K562 (cell line): ENCODE results near the gene YJU2. TPM values are rescaled to one million over a fixed set of nuclear protein-coding genes. Genes with fewer than 3 reads are reported as not detected.

Experiments used
- BRCA1 ChIP-seq, 2 experiments: fragments of 450-650 bp in 1 of 2; sonication (generic) in 1 of 2; formaldehyde crosslinking in 1 of 2; IDR thresholded peaks; 2 replicates each; pipeline versions ENCODE4 v1.5.0 to v1.6.1; 2017 to 2020; ENCODE audit warnings: mild to moderate bottlenecking in 1 of 2, missing genetic modification reagents in 1 of 2
- DNMT1 ChIP-seq: fragments of 450-650 bp; IDR thresholded peaks from 2 replicates; pipeline ENCODE4 v1.6.1; 2016; ENCODE audit warnings: antibody characterized with exemption, mild to moderate bottlenecking
- EGR1 ChIP-seq: fragments of 450-650 bp; conservative IDR thresholded peaks from 2 replicates; pipeline ENCODE4 v1.6.1; 2017; ENCODE audit warnings: mild to moderate bottlenecking
- ESRRA ChIP-seq: fragments of 450-650 bp; IDR thresholded peaks from 2 replicates; pipeline ENCODE4 v1.6.1; 2014; ENCODE audit warnings: low read depth, mild to moderate bottlenecking, moderate library complexity, borderline replicate concordance
- GTF2A2 ChIP-seq: IDR thresholded peaks from 2 replicates; pipeline ENCODE4 v1.6.1; 2016; ENCODE audit warnings: mild to moderate bottlenecking, missing genetic modification characterization, missing compliant biosample characterization
- HDGF ChIP-seq: fragments of 450-650 bp; IDR thresholded peaks from 2 replicates; pipeline ENCODE4 v1.6.1; 2016
- HINFP ChIP-seq: fragments of 450-650 bp; conservative IDR thresholded peaks from 2 replicates; pipeline ENCODE4 v1.6.1; 2016; ENCODE audit warnings: missing genetic modification characterization, low read depth, mild to moderate bottlenecking, control low read depth, missing compliant biosample characterization
- MAFG ChIP-seq: fragments of 450-650 bp; conservative IDR thresholded peaks from 2 replicates; pipeline ENCODE4 v1.6.1; 2016; ENCODE audit warnings: missing genetic modification characterization, missing compliant biosample characterization
- MAX ChIP-seq: sonication (generic); formaldehyde crosslinking; IDR thresholded peaks from 2 replicates; pipeline ENCODE4 v1.9.0; 2022; ENCODE audit warnings: mild to moderate bottlenecking, missing genetic modification reagents
- MTA3 ChIP-seq: fragments of 450-650 bp; formaldehyde crosslinking; IDR thresholded peaks from 2 replicates; pipeline ENCODE4 v1.6.1; 2017; ENCODE audit warnings: mild to moderate bottlenecking, borderline replicate concordance
- NR3C1 ChIP-seq: sonication (generic); formaldehyde crosslinking; IDR thresholded peaks from 2 replicates; pipeline ENCODE4 v1.8.1; 2022; ENCODE audit warnings: missing genetic modification reagents
- PCBP2 ChIP-seq: fragments of 200-400 bp; formaldehyde crosslinking; IDR thresholded peaks from 2 replicates; pipeline ENCODE4 v1.6.1; 2018; ENCODE audit warnings: low read length, low read depth, mild to moderate bottlenecking, moderate library complexity; ENCODE audit not compliant: poor library complexity, severe bottlenecking
- TFE3 ChIP-seq: fragments of 450-650 bp; formaldehyde crosslinking; IDR thresholded peaks from 2 replicates; pipeline ENCODE4 v1.4.0; 2020; ENCODE audit warnings: mild to moderate bottlenecking, mixed read lengths
- THRB ChIP-seq: fragments of 450-650 bp; formaldehyde crosslinking; conservative IDR thresholded peaks from 2 replicates; pipeline ENCODE4 v1.4.0; 2022; ENCODE audit warnings: mild to moderate bottlenecking, missing genetic modification characterization
- ZBTB43 ChIP-seq: sonication (generic); formaldehyde crosslinking; IDR thresholded peaks from 2 replicates; pipeline ENCODE4 v1.8.0; 2023; ENCODE audit warnings: mild to moderate bottlenecking, missing genetic modification reagents
- ZC3H11A ChIP-seq: IDR thresholded peaks from 2 replicates; pipeline ENCODE4 v1.6.1; 2012; ENCODE audit warnings: low read depth, low read length, improper control_type of control experiment
- ZNF197 ChIP-seq: fragments of 200-800 bp; sonication (Bioruptor generic); IDR thresholded peaks from 2 replicates; pipeline ENCODE4 v1.6.1; 2016; ENCODE audit warnings: low read depth, missing genetic modification characterization, missing compliant biosample characterization
- ZNF592 ChIP-seq: fragments of 450-650 bp; IDR thresholded peaks from 2 replicates; pipeline ENCODE4 v1.6.1; 2017; ENCODE audit warnings: antibody characterized with exemption, mild to moderate bottlenecking
- polyA plus RNA-seq, 8 experiments: library from polyadenylated mRNA; depleted of rRNA in 4 of 8; stranded (reverse) in 5 of 8; unstranded in 3 of 8; fragments of >200 nt; fragmentation: Nextera tagmentation in 2 of 8; fragmentation: Illumina TruSeq in 1 of 8; extraction: Ambion mirVana in 2 of 8; extraction: Trizol in 1 of 8; gene quantifications; 2 replicates each; pipeline versions ENCODE4 v1.2.1 to v1.2.3, GENCODE V29; 2011 to 2014; ENCODE audit warnings: inconsistent platforms in 1 of 8, missing spikeins in 1 of 8
- total RNA-seq, 7 experiments: library from RNA; depleted of rRNA in 6 of 7; stranded (reverse); fragments of >200 nt in 6 of 7; fragmentation: Illumina TruSeq in 2 of 7; extraction: Trizol in 2 of 7; gene quantifications; 2 replicates each; pipeline versions ENCODE4 v1.2.1 to v1.2.3, GENCODE V29; 2011 to 2021; ENCODE audit warnings: low replicate concordance in 1 of 7

The YJU2 gene
- total and polyA plus RNA-seq, 9 of the 15 experiments (the other 6 are each of a cell fraction or from before 2014, with no cell fraction given): 0.41 to 34.9 (median 19.3) TPM

- TF ChIP-seq TFE3 (no peak), ESRRA (peak; percentile 70), BRCA1 (IDR thresholded peaks at IDR 0.05) (no peak), BRCA1 (CRISPR knock-in tag; IDR thresholded peaks at IDR 0.05) (no peak), PCBP2 (no peak), GTF2A2 (tag) (no peak), MAFG (no peak), HINFP (no peak), ZBTB43 (CRISPR knock-in tag) (0 out of 2 replicates have a peak, but pooled peaks have one; percentile 46), ZC3H11A (no peak), ZNF592 (no peak), DNMT1 (no peak), HDGF (peak; percentile 98), NR3C1 (no peak), MTA3 (no peak), EGR1 (peak; percentile 84), THRB (CRISPR knock-in tag) (no peak), ZNF197 (CRISPR knock-in tag) (no peak), MAX (no peak)
Observed at GRCh38 chr19:4233282-4233853, 13.5 kb upstream of the YJU2 start (continued).
